ENCODE measurements around the gene SFXN5.

DNA sequence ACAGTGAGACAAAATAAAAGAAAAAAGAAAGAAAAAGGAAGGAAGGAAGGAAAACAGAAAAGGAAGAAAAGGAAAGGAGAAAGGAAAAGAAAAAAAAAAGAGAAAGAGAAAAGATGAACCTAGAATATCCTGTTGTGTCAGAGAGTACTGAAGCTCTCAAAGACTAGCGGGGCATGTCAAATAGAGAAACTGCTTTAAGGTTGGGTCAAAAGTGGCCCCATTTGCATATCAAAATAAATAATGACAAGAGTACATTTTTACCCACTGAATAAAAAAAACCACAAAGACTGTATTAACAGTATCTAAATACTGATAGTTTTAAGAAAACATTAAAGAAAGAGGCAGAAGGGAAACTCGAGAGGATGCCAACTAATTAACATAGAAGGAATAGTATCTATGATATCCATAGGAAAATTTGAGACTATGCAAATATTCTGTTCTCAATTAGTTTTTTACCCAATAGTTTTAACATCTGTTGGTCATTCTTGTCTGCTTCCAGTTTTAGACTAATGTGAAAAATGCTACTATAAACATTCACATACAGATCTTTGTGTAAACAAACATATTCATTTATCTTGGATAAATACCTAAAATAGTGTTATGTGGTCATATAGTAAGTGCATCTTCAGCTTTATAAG lies 53.2 kb downstream of the SFXN5 start:
- TF ChIP-seq, protein P1, sequence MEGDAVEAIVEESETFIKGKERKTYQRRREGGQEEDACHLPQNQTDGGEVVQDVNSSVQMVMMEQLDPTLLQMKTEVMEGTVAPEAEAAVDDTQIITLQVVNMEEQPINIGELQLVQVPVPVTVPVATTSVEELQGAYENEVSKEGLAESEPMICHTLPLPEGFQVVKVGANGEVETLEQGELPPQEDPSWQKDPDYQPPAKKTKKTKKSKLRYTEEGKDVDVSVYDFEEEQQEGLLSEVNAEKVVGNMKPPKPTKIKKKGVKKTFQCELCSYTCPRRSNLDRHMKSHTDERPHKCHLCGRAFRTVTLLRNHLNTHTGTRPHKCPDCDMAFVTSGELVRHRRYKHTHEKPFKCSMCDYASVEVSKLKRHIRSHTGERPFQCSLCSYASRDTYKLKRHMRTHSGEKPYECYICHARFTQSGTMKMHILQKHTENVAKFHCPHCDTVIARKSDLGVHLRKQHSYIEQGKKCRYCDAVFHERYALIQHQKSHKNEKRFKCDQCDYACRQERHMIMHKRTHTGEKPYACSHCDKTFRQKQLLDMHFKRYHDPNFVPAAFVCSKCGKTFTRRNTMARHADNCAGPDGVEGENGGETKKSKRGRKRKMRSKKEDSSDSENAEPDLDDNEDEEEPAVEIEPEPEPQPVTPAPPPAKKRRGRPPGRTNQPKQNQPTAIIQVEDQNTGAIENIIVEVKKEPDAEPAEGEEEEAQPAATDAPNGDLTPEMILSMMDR (IDR thresholded peaks at IDR 0.05) = no peak
- TF ChIP-seq POLR2AphosphoS5 (IDR thresholded peaks at IDR 0.05; ENCODE audit: low read depth, low read length) = no peak
- TF ChIP-seq, protein P2, sequence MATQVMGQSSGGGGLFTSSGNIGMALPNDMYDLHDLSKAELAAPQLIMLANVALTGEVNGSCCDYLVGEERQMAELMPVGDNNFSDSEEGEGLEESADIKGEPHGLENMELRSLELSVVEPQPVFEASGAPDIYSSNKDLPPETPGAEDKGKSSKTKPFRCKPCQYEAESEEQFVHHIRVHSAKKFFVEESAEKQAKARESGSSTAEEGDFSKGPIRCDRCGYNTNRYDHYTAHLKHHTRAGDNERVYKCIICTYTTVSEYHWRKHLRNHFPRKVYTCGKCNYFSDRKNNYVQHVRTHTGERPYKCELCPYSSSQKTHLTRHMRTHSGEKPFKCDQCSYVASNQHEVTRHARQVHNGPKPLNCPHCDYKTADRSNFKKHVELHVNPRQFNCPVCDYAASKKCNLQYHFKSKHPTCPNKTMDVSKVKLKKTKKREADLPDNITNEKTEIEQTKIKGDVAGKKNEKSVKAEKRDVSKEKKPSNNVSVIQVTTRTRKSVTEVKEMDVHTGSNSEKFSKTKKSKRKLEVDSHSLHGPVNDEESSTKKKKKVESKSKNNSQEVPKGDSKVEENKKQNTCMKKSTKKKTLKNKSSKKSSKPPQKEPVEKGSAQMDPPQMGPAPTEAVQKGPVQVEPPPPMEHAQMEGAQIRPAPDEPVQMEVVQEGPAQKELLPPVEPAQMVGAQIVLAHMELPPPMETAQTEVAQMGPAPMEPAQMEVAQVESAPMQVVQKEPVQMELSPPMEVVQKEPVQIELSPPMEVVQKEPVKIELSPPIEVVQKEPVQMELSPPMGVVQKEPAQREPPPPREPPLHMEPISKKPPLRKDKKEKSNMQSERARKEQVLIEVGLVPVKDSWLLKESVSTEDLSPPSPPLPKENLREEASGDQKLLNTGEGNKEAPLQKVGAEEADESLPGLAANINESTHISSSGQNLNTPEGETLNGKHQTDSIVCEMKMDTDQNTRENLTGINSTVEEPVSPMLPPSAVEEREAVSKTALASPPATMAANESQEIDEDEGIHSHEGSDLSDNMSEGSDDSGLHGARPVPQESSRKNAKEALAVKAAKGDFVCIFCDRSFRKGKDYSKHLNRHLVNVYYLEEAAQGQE (IDR thresholded peaks at IDR 0.05; ENCODE audit: insufficient read depth in 1 of 2, low read depth in 2 of 2, low read length in 1 of 2) = no peak

All from Panc1 (cell line).